IgD-negative memory B cell (primary cell): ENCODE measurements around the gene BCL2. TPM values are rescaled to one million over a fixed set of nuclear protein-coding genes. Genes with fewer than 3 reads are reported as not detected.
A peak's percentile ranks its signal among the peaks of the same experiment; 100 is the strongest.
"Not testable (repeated sequence)": the region's sequence is repeated elsewhere in the genome, so short reads cannot be mapped to it uniquely, and the experiment has no call there.

Experiments used
- H3K27ac Mint-ChIP-seq, 3 donors: one replicate each; pipeline ENCODE4 v1.8.0; 2020 to 2022; ENCODE audit warnings: mild to moderate bottlenecking in 3 of 3, mixed read lengths in 3 of 3, moderate library complexity in 1 of 3
- H3K27me3 Mint-ChIP-seq: one replicate; pipeline ENCODE4 v1.8.0; 2021; ENCODE audit warnings: mixed read lengths
- H3K36me3 Mint-ChIP-seq: one replicate; pipeline ENCODE4 v1.8.0; 2020; ENCODE audit warnings: mild to moderate bottlenecking, mixed read lengths
- H3K4me1 Mint-ChIP-seq, 3 donors: one replicate each; pipeline ENCODE4 v1.8.0; 2020 to 2022; ENCODE audit warnings: mixed read lengths in 3 of 3, mild to moderate bottlenecking in 1 of 3
- H3K4me3 Mint-ChIP-seq, 4 donors: one replicate each; pipeline ENCODE4 v1.8.0; 2020 to 2022; ENCODE audit warnings: mild to moderate bottlenecking in 4 of 4, mixed read lengths in 4 of 4, moderate library complexity in 3 of 4
- H3K9me3 Mint-ChIP-seq, 3 donors: one replicate each; pipeline ENCODE4 v1.8.0; 2020 to 2021; ENCODE audit warnings: mixed read lengths in 3 of 3, mild to moderate bottlenecking in 1 of 3
- polyA plus RNA-seq: library from polyadenylated mRNA; unstranded; fragments of 300-500 nt; fragmentation: Illumina TruSeq; gene quantifications from one replicate; pipeline ENCODE4 v1.2.3, GENCODE V29; 2021

BCL2 gene
- polyA plus RNA-seq = 36.2 TPM

DNA sequence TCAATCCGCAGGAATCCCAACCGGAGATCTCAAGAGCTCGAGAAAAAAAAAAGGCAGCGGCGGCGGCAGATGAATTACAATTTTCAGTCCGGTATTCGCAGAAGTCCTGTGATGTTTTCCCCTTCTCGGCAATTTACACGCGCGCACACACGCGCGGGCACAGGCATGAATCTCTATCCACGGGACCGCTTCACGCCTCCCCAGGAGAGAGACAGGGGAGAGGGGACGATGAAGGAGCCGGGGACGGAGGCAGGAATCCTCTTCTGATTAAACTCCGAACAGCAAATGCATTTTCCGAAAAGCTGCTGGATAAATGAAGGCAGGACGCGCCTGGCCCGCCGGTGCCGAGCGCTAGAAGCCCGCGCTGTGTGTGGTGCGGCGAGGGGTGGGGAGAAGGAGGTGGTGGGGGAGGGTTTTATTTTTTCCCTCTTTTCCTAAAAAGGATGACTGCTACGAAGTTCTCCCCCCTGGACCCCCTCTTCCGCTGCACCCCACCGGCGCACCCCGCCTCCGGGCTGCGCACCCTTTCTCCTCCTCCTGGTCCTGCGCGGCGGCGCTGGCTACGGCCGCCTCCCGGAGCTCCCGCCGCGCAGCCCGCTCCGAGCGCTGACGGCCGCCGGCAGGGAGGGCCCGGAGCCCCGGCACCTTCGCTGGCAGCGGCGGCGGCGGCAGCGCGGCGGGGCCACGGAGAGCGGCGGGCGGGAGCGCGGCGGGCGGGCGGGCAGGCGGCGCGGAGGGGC lies at the start of gene BCL2:
TSS of gene BCL2 (minus strand) at position 387 of the 740 bp plus-strand sequence.
- H3K27me3 Mint-ChIP-seq = no peaks in the 10 kb centered on the region
- H3K27ac Mint-ChIP-seq = peak within 1 kb of the TSS; percentile 70 to 96 (median 94)
- peaks cover 29 to 37% (median 35%) of the 10 kb centered on the region in 3 donors for H3K4me1 Mint-ChIP-seq
- no peaks in the 10 kb centered on the region for H3K9me3 Mint-ChIP-seq
- no peaks in the 10 kb centered on the region for H3K36me3 Mint-ChIP-seq
- H3K4me3 Mint-ChIP-seq = peak within 1 kb of the TSS; percentile 89 to 99 (median 97)

DNA sequence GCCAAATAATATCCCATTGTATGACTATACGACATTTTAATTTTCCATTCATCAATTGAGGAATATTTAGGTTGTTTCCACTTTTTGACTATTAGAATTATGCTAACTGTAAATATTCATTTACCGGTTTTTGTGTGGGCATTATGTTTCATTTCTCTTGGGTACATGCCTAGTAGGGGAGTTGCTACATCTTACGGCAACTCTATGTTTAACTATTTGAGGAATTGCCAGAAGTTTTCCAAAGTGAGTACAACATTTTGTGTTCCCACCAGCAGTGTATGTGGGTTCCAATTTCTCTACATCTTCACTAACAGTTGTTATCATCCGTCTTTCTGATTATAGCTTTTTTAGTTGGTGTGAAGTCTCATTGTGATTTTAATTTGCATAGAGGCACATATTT lies 49.0 kb upstream of the BCL2 start:
- H3K27ac Mint-ChIP-seq = peak overlapping the region in 1 of 3 donors; percentile 53
- H3K4me3 Mint-ChIP-seq = peak overlapping the region; percentile 54 to 99 (median 90)
- H3K4me1 Mint-ChIP-seq = peaks cover 10 to 32% (median 24%) of the 10 kb centered on the region in 3 donors
- H3K9me3 Mint-ChIP-seq = peaks cover 0 to 5% (median 0%) of the 10 kb centered on the region in 3 donors
- H3K36me3 Mint-ChIP-seq = peaks cover 3% of the 10 kb centered on the region
- no peaks in the 10 kb centered on the region for H3K27me3 Mint-ChIP-seq

DNA sequence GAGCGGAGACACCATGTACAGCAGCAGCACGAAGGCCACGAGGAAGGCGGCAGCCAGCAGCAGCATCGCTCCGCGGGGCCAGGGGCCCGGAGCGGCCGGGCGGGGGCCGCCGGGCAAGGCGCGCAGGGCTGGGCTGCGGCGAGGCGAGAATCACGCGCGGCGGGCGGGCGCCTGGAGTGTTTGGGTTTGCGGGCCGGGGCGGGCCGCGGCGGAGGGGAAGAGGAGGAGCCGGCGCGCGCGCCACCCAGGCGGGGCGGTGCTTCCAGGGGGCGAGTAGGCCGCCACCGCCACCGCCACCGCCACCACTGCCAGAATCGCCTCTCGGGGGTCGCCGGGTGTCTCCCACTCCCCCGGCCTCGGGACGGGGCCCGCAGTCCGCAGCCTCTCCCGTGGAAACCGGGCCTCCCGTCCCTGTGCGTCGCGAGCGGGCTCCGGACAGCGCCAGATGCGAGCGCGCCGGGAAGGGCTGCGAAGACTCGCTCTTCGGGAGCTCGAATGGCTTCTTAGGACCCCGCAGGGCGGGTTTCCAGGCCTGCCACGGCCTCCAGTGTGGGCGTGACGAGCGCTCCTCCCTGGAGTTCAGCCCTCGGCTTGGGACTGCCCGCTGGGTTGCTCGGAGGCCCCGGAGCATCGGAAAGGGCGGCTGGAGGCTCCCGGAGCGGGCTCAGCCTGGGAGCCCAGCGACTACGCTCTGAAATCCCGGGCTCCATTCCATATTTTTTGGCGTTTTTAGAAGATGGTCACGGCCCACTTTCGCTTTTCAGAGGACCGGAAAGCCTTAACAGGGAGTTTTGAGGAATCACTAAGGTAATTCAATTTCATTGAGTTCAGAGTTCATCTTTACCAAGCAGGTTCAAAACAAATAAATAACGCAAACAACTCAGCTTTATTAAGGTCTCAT lies 47.7 kb upstream of the BCL2 start, which contains the start of gene KDSR:
TSS of gene KDSR (minus strand) at position 154 of the 901 bp plus-strand sequence. CDS start at position 66, 88 bp downstream.
- Mint-ChIP-seq H3K4me3 (peak within 1 kb of the TSS; percentile 91 to 99 (median 95)), H3K36me3 (peaks cover 3% of the 10 kb centered on the region), H3K27me3 (no peaks in the 10 kb centered on the region), H3K9me3 (peaks cover 0 to 6% (median 0%) of the 10 kb centered on the region in 3 donors), H3K27ac (peak within 1 kb of the TSS; percentile 89 to 96 (median 91)), H3K4me1 (peaks cover 10 to 32% (median 24%) of the 10 kb centered on the region in 3 donors)

DNA sequence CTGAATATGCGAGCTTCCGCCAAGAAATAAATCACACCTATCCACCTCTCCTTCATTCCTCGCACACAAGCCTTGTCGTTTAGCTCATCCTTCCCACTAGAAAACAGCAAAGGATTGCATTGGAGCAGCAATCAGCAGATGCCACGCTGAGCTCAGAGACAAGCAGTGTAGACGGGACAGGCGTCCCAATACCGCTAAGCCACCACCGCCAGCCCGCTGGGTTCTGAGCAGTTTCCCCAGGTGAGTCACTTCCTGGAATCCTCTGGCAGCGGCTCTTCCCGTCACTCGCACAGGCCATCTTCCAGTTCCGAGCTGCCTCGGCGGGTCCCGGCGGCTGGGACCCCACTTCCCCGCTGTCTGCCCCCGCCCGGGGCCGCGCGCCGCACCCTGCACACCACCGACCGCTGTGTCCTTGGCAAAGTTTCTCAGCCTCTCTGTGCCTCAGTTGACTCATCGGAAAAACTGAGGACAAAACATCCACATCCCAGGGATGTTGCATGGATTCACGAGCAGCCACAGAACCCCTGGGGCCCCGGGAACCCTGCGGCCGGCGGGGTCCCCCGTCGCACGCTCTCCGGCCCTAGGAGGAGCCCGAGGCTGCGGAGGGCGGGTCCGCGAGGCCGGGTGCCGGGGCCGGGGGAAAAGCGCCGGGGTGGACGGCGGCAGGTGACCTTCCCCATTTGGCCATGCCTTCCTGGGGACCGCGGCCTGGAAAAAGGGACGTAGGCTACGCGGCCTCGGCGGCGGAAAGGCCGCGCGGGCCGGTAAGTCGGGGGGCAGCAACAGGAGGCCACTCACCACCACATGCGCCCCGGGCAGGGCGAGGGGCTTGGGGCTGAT lies 46.9 kb upstream of the BCL2 start:
- peaks cover 10 to 32% (median 24%) of the 10 kb centered on the region in 3 donors for H3K4me1 Mint-ChIP-seq

DNA sequence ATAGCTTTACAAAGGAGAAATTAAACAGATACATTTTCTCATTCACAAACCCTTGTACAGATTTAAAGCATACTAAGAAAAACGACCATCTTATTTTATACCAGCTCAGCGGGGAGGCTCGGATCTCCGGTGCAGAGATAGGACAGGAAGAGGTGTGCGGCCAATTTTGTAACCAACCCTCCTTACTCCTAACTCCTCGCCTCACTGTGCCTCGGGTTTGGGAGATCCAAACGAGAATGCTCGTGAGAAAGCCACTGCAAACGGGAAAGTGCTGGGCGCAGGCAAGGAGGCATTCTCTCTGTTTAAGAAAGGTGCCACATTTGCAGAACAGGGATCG lies 46.3 kb upstream of the BCL2 start:
- Mint-ChIP-seq H3K36me3 (peaks cover 3% of the 10 kb centered on the region), H3K9me3 (peaks cover 0 to 6% (median 0%) of the 10 kb centered on the region in 3 donors), H3K27ac (peak overlapping the region; percentile 89 to 94 (median 91)), H3K4me3 (peak overlapping the region; percentile 91 to 99 (median 95)), H3K4me1 (peaks cover 10 to 32% (median 24%) of the 10 kb centered on the region in 3 donors), H3K27me3 (no peaks in the 10 kb centered on the region)

More for the DNA sequence above, 46.9 kb upstream of the BCL2 start:
- H3K36me3 Mint-ChIP-seq = peaks cover 3% of the 10 kb centered on the region
- H3K27ac Mint-ChIP-seq = peak overlapping the region; percentile 89 to 94 (median 91)
- peaks cover 0 to 6% (median 0%) of the 10 kb centered on the region in 3 donors for H3K9me3 Mint-ChIP-seq
- H3K27me3 Mint-ChIP-seq = no peaks in the 10 kb centered on the region
- H3K4me3 Mint-ChIP-seq = peak overlapping the region; percentile 91 to 99 (median 95)

DNA sequence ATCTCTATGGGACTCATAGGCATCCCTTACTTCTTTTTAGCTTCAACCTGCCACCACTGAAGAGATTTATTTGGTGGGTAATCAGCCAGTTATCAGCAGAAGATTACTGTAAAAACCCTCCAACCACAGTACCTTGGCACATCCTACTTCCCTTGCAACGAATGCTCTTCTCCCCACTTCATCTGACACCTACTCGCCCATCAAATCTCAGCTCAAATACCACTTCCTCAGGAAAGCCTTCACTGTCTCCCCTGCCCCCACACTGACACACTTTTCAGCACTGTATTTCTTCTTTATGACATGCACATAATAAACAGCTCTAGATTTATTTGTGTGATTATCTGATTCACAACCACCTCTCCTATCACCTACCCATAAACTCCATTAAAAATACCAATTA lies 44.4 kb upstream of the BCL2 start:
- peaks cover 3% of the 10 kb centered on the region for H3K36me3 Mint-ChIP-seq
- peaks cover 6 to 31% (median 24%) of the 10 kb centered on the region in 3 donors for H3K4me1 Mint-ChIP-seq
- peak overlapping the region in 2 of 3 donors; percentile 1 to 42 for H3K27ac Mint-ChIP-seq
- peak overlapping the region in 2 of 4 donors; percentile 0 to 99 for H3K4me3 Mint-ChIP-seq
- H3K9me3 Mint-ChIP-seq = peaks cover 0 to 6% (median 0%) of the 10 kb centered on the region in 3 donors
- H3K27me3 Mint-ChIP-seq = no peaks in the 10 kb centered on the region

DNA sequence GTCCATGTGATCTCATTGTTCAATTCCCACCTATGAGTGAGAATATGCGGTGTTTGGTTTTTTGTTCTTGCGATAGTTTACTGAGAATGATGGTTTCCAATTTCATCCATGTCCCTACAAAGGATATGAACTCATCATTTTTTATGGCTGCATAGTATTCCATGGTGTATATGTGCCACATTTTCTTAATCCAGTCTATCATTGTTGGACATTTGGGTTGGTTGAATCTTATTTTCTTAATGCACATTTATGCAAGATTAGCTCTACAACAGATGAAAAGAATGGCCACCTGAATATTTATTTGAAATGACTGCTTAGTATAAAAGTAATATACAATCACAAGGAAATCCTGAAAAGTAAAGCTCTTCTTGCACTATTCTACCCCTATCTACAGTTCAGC lies 43.9 kb upstream of the BCL2 start:
- H3K27me3 Mint-ChIP-seq, H3K9me3 Mint-ChIP-seq, H3K4me3 Mint-ChIP-seq, H3K36me3 Mint-ChIP-seq: not testable (repeated sequence)
- H3K27ac Mint-ChIP-seq = peak overlapping the region in 2 of 3 donors; percentile 1 to 42
- H3K4me1 Mint-ChIP-seq = peaks cover 6 to 26% (median 20%) of the 10 kb centered on the region in 3 donors

DNA sequence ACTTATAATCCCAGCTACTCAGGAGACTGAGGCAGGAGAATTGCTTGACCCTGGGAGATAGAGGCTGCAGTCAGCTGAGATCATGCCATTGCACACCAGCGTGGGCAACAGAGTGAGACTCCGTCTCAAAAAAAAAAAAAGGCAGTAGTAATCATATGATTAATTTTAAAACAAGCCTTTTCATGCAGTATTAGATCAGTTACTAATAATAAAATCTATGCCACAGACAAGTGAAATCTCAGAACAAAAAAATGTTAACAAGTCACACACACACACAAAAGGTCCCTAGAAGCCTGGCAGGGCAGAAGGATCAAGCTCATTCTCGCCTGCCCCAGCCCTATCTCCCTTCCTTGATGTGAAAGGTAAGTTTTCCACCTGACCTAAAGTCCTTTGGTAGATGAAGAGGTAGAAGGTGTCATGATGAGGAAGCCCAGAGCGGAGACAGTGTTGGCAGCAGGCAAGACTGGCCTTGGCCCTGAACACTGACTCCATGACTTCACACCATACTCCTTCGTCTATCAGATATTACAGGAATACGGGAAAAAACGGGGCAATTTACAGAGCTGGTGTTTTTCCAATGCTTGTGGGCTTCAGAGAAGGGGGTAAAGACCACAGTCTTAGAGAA lies 36.8 kb upstream of the BCL2 start:
- no peak overlapping the region for H3K27ac Mint-ChIP-seq
- H3K9me3 Mint-ChIP-seq = no peaks in the 10 kb centered on the region
- H3K36me3 Mint-ChIP-seq = peaks cover 5% of the 10 kb centered on the region

DNA sequence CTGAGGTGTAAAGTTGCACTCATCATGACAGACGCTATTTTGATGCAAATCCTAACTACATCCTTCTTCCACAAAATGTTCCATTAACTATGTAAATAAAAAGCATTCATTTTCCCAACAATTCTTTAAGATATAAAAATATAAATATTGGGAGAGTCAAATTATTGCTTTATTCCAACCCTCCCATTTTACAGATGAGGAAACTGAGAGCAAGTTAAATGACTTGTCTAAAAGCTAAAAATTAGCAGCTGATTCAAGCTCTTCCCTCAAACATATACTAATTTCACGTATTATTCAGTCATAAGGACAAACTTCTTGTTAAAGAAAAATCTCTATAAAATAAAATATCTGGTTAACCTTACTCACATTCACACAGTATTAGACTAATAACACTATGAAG lies 30.7 kb upstream of the BCL2 start:
- H3K4me1 Mint-ChIP-seq = peaks cover 5 to 6% (median 6%) of the 10 kb centered on the region in 3 donors
- H3K27me3 Mint-ChIP-seq = no peaks in the 10 kb centered on the region
- no peaks in the 10 kb centered on the region for H3K9me3 Mint-ChIP-seq
- H3K36me3 Mint-ChIP-seq = peaks cover 10% of the 10 kb centered on the region
- no peak overlapping the region for H3K4me3 Mint-ChIP-seq
- no peak overlapping the region for H3K27ac Mint-ChIP-seq

More for the DNA sequence above, 36.8 kb upstream of the BCL2 start:
- H3K4me3 Mint-ChIP-seq = no peak overlapping the region
- H3K27me3 Mint-ChIP-seq = no peaks in the 10 kb centered on the region
- H3K4me1 Mint-ChIP-seq = no peaks in the 10 kb centered on the region

DNA sequence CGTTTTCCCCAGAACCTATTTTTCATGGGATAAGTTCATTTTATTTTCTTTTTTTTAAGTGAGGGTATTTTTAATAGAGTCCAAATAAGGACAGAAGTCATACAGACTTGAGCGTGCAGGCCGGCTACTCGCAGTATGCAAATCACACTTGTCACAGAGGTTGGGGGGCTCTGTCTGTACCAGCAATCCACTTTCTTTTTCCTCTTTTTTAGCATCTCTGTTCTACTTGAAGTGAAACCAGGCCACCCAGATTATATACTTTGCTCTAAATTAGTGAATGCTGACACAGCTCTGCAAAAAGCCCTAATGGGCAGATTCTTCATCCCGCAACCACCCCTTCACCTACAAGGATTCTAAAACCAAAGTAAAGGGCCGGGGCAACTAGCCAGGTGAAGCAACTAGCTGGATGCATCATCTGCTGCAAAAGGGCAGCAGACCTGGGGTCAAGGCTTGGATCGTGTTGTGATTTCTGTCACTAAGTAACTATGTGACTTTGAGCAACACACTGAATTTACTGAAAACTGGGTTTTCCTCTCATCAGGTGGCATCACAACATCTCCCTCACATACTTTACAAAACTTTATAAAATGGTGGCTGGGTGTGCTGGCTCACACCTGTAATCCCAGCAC lies 29.1 kb upstream of the BCL2 start:
- Mint-ChIP-seq H3K27ac (no peak overlapping the region), H3K27me3 (no peaks in the 10 kb centered on the region), H3K4me1 (peaks cover 6 to 9% (median 6%) of the 10 kb centered on the region in 3 donors), H3K9me3 (no peaks in the 10 kb centered on the region), H3K4me3 (peak overlapping the region in 1 of 4 donors; percentile 72), H3K36me3 (peaks cover 9% of the 10 kb centered on the region)

DNA sequence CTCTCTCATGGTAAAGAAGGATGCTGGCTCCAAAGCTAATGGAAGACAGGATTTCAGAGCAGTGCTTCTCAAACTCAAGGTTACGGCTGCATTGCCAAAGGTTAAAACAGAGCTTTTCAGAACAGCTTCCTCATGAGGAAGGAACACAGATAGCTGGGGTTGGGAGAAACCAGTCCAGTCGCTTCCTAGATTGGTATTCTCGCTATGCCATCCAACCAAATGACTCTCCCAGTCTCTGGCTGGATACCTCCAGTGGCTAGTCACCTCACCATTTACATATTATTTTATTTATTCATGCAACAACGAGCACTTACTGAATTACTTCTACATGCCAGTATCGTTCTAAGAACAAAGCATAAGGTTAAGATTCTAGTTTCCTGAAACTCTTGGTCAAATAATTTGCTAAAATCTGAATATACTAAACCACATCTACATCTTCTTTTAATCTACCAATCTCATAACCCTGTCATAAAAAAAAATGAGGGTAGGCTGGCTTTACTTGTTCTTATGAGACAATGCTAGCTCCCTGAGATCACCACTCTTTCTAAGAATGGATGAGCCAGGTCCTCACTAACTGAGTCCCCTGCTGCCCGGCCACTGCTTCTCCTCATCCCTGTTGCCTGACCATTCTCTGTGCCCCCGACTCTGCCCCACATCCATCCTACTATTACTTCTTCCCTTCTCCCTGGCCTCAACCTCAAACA lies 27.1 kb upstream of the BCL2 start:
- H3K4me3 Mint-ChIP-seq = no peak overlapping the region
- no peaks in the 10 kb centered on the region for H3K27me3 Mint-ChIP-seq
- peaks cover 6 to 13% (median 6%) of the 10 kb centered on the region in 3 donors for H3K4me1 Mint-ChIP-seq
- H3K27ac Mint-ChIP-seq = no peak overlapping the region
- no peaks in the 10 kb centered on the region for H3K9me3 Mint-ChIP-seq
- peaks cover 7% of the 10 kb centered on the region for H3K36me3 Mint-ChIP-seq

DNA sequence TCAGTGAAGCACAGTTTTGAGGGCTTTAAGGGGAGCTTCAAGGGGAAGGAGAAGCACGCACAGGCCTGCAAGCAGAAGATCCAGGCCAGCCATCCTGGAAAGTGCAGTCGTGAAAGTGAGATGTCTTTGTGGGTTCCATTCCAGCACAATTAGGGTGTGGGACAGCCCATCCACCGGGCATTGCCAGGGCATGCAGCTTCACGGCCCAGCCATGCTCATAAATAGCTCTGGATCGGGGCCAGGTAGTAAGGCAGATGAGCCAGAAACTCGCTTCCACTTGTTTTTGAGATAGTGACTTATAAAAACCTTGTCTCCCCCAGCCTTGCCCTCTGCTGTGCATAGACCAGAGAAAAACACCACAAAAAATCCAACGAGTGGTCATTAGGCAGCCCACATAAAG lies 26.5 kb upstream of the BCL2 start:
- Mint-ChIP-seq H3K36me3 (peaks cover 5% of the 10 kb centered on the region), H3K27ac (no peak overlapping the region), H3K27me3 (no peaks in the 10 kb centered on the region), H3K4me3 (no peak overlapping the region), H3K4me1 (peaks cover 6 to 13% (median 6%) of the 10 kb centered on the region in 3 donors), H3K9me3 (no peaks in the 10 kb centered on the region)

DNA sequence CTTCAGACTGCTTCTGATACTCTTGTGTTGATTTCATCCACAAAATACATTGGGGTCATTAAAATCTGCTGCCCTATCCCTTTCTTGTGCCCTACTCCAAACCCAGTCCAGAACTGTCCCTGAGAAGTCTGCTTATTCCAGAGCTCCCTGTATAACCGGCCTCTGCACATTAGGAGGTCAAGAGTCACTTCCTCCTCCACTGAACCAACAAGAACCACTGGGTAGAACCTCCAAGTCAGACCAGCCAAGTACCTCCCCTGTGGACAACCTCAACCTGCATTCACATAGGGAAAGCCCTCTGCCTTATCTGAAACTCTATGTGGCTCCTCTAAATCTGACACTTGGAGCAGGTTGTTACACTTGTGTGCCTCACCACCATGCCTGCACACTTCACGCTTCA lies 25.3 kb upstream of the BCL2 start:
- Mint-ChIP-seq H3K36me3 (peaks cover 4% of the 10 kb centered on the region), H3K4me1 (peaks cover 6 to 13% (median 9%) of the 10 kb centered on the region in 3 donors), H3K4me3 (no peak overlapping the region), H3K27me3 (no peaks in the 10 kb centered on the region), H3K9me3 (no peaks in the 10 kb centered on the region), H3K27ac (no peak overlapping the region)
